DND-41 (cell line): ENCODE results near the gene TRIM74.

ENCODE experiments used
- ATAC-seq: fragments of 200-7000 bp; cut with Tn5 transposase; 3 replicates; pipeline ENCODE4 v1.9.1; 2021; ENCODE audit warnings: low read depth; ENCODE audit not compliant: insufficient read depth
- DNase-seq: peaks from one replicate; pipeline ENCODE4 v3.0.0-alpha.2; 2020
- H2AFZ ChIP-seq: 2 replicates; pipeline ENCODE4 v1.6.0; 2012; ENCODE audit warnings: low read depth, low read length
- H3K27ac ChIP-seq: 2 replicates; pipeline ENCODE4 v1.5.1; 2012; ENCODE audit warnings: low read length, inconsistent platforms
- H3K27me3 ChIP-seq: fragments of 200-600 bp; sonication (generic); 2 replicates; pipeline ENCODE4 v1.6.0; 2012; ENCODE audit warnings: low read length, mild to moderate bottlenecking, inconsistent platforms; ENCODE audit not compliant: insufficient read depth, poor library complexity
- H3K36me3 ChIP-seq: 2 replicates; pipeline ENCODE4 v1.5.1; 2012; ENCODE audit warnings: low read length, inconsistent platforms; ENCODE audit not compliant: insufficient read depth
- H3K4me1 ChIP-seq: 2 replicates; pipeline ENCODE4 v1.5.1; 2012; ENCODE audit warnings: mild to moderate bottlenecking, low read length; ENCODE audit not compliant: insufficient read depth
- H3K4me2 ChIP-seq: 2 replicates; pipeline ENCODE4 v1.6.0; 2012; ENCODE audit warnings: mild to moderate bottlenecking, moderate library complexity, low read length, inconsistent platforms; ENCODE audit not compliant: insufficient read depth
- H3K4me3 ChIP-seq, 2 experiments: fragments of 200-600 bp in 1 of 2; shearing (Covaris generic) in 1 of 2; 2 replicates each; pipeline ENCODE4 v1.5.1; 2012 to 2016; ENCODE audit warnings: inconsistent platforms in 2 of 2, low read length in 2 of 2, mild to moderate bottlenecking in 2 of 2, low read depth in 1 of 2, moderate library complexity in 1 of 2
- H3K79me2 ChIP-seq: 2 replicates; pipeline ENCODE4 v1.6.0; 2012; ENCODE audit warnings: low read length, inconsistent platforms; ENCODE audit not compliant: insufficient read depth
- H3K9ac ChIP-seq: 2 replicates; pipeline ENCODE4 v1.6.0; 2012; ENCODE audit warnings: low read depth, mild to moderate bottlenecking, inconsistent platforms, low read length, moderate library complexity
- H3K9me3 ChIP-seq: 2 replicates; pipeline ENCODE4 v1.5.1; 2012; ENCODE audit warnings: low read length, moderate library complexity, mild to moderate bottlenecking, inconsistent platforms; ENCODE audit not compliant: insufficient read depth, severe bottlenecking
- H4K20me1 ChIP-seq: 2 replicates; pipeline ENCODE4 v1.6.0; 2012; ENCODE audit warnings: low read length; ENCODE audit not compliant: insufficient read depth
- CTCF ChIP-seq: IDR thresholded peaks from 2 replicates; pipeline ENCODE4 v1.5.1; 2012; ENCODE audit warnings: borderline replicate concordance, low read length, moderate library complexity, mild to moderate bottlenecking; ENCODE audit not compliant: poor library complexity, severe bottlenecking; ENCODE audit errors: extremely low read depth
- EZH2 ChIP-seq: IDR thresholded peaks from 3 replicates; pipeline ENCODE4 v1.6.1; 2012; ENCODE audit warnings: borderline replicate concordance, low read depth, mild to moderate bottlenecking, moderate library complexity, low read length, inconsistent platforms; ENCODE audit not compliant: severe bottlenecking

Gene TRIM74

GRCh38 chr7:72924733-72925545 lies 44.3 kb downstream of the TRIM74 start, which contains the start of gene POM121:
Gene POM121 (plus strand): TSS chr7:72925095. CDS start chr7:72925122, 27 bp downstream.
- Histone ChIP-seq H3K27me3 (no peaks in the 10 kb centered on the region), H3K9ac (peak within 1 kb of the TSS; percentile 72), H3K79me2 (peaks cover 64% of the 10 kb centered on the region), H3K36me3 (peaks cover 46% of the 10 kb centered on the region), H3K4me3 (peak within 1 kb of the TSS; percentile 60 to 77), H2AFZ (peak within 1 kb of the TSS; percentile 83), H3K27ac (peak within 1 kb of the TSS; percentile 87), H3K4me2 (peak within 1 kb of the TSS; percentile 94), H3K4me1 (peaks cover 30% of the 10 kb centered on the region), H4K20me1 (peaks cover 10% of the 10 kb centered on the region), H3K9me3 (no peaks in the 10 kb centered on the region)
- TF ChIP-seq EZH2 = no peak
- TF ChIP-seq CTCF = no peak
- DNase-seq = peak; percentile 86
- peak; percentile 84 for ATAC-seq

GRCh38 chr7:72924386-72924732 lies 44.9 kb downstream of the TRIM74 start:
- Histone ChIP-seq H3K9me3 (no peaks in the 10 kb centered on the region), H4K20me1 (peaks cover 13% of the 10 kb centered on the region), H3K79me2 (peaks cover 70% of the 10 kb centered on the region), H3K4me2 (peak overlapping the region; percentile 94), H3K9ac (peak overlapping the region; percentile 72), H3K27me3 (no peaks in the 10 kb centered on the region), H3K36me3 (peaks cover 46% of the 10 kb centered on the region), H2AFZ (peak overlapping the region; percentile 83), H3K4me3 (peak overlapping the region; percentile 60 to 77), H3K27ac (peak overlapping the region; percentile 87), H3K4me1 (peaks cover 30% of the 10 kb centered on the region)
- ATAC-seq = peak; percentile 37
- no peak for DNase-seq
- TF ChIP-seq CTCF (no peak), EZH2 (no peak)

GRCh38 chr7:72919256-72919775 lies 50.0 kb downstream of the TRIM74 start:
- ATAC-seq = no peak
- Histone ChIP-seq H3K9ac (no peak overlapping the region), H2AFZ (no peak overlapping the region), H4K20me1 (peaks cover 16% of the 10 kb centered on the region; the same call in 1 of the 2 replicates), H3K27ac (no peak overlapping the region), H3K4me2 (no peak overlapping the region), H3K27me3 (no peaks in the 10 kb centered on the region), H3K36me3 (peaks cover 40% of the 10 kb centered on the region), H3K9me3 (no peaks in the 10 kb centered on the region), H3K79me2 (peaks cover 81% of the 10 kb centered on the region), H3K4me1 (peaks cover 11% of the 10 kb centered on the region; the same call in 1 of the 2 replicates), H3K4me3 (no peak overlapping the region)
- DNase-seq = no peak
- TF ChIP-seq CTCF (no peak), EZH2 (no peak)
